Measurements from ENCODE around the gene RBMS3. TPM values are rescaled to one million over a fixed set of nuclear protein-coding genes. Genes with fewer than 3 reads are reported as not detected.

The RBMS3 gene
- total RNA-seq, 1 experiment from 2014 or later, result 0.42 TPM

GRCh38 chr3:29493109-29493508 lies 212.2 kb downstream of the RBMS3 start (continued):
- TF ChIP-seq ZBTB33 (IDR thresholded peaks at IDR 0.05; ENCODE audit: extremely low read depth, insufficient replicate concordance, low read length) (no peak), POLR2AphosphoS5 (IDR thresholded peaks at IDR 0.05; ENCODE audit: low read depth, low read length) (no peak), EZH2 (IDR thresholded peaks at IDR 0.05) (no peak), ZNF274 (IDR thresholded peaks at IDR 0.05; ENCODE audit: low read depth, low read length) (no peak), CTCF (IDR thresholded peaks at IDR 0.05 in 2 of 3, conservative IDR thresholded peaks at IDR 0.05 in 1 of 3; ENCODE audit: borderline replicate concordance in 1 of 3, insufficient read depth in 1 of 3, low read depth in 2 of 3, low read length in 2 of 3) (no peak), YY1 (IDR thresholded peaks at IDR 0.05; ENCODE audit: extremely low read depth, insufficient replicate concordance, low read depth, low read length) (no peak)

- Histone ChIP-seq H3K9me2 (ENCODE audit: insufficient read depth) (no peaks in the 10 kb centered on the region), H2AFZ (ENCODE audit: low read depth, low read length, poor library complexity, severe bottlenecking) (no peak overlapping the region), H3K4me2 (ENCODE audit: low read length) (no peak overlapping the region), H3K9ac (ENCODE audit: low read length) (no peak overlapping the region), H3K9me3 (ENCODE audit: control insufficient read depth in 1 of 2, insufficient read depth in 1 of 2, low read depth in 1 of 2, low read length in 2 of 2) (no peaks in the 10 kb centered on the region), H3K27ac (ENCODE audit: low read depth, low read length) (no peak overlapping the region), H3K27me3 (ENCODE audit: insufficient read depth, low read length) (no peaks in the 10 kb centered on the region), H3K36me3 (ENCODE audit: control insufficient read depth in 1 of 2, insufficient read depth in 2 of 2, low read length in 2 of 2) (no peaks in the 10 kb centered on the region), H4K20me1 (ENCODE audit: insufficient read depth) (no peaks in the 10 kb centered on the region; the same call in 1 of the 2 replicates), H3K79me2 (ENCODE audit: insufficient read depth, low read length) (no peaks in the 10 kb centered on the region), H3K4me3 (replicated peaks in 1 of 2; ENCODE audit: low read depth in 1 of 2, low read length in 2 of 2) (no peak overlapping the region), H3K4me1 (ENCODE audit: control insufficient read depth in 1 of 2, insufficient read depth in 2 of 2, low read length in 2 of 2) (no peaks in the 10 kb centered on the region)
- ChIA-PET RAD21 (ENCODE audit: low non-redundant PET in 1 of 2, low total read pairs in 2 of 2, uncharacterized antibody in 2 of 2, unreplicated experiment in 2 of 2) (no interaction called here), POLR2A (no interaction called here), CTCF (no interaction called here)
- DNase-seq (ENCODE audit: low read depth, low spot score) (no peak), ATAC-seq (no peak)
- intact Hi-C loops (cut with micrococcal nuclease), result no loop called here
- BruUV-seq (replicated peaks), result no TSS peak
- TF ChIP-seq ZNF274 (IDR thresholded peaks at IDR 0.05; ENCODE audit: low read depth, low read length) (no peak), EGR1 (IDR thresholded peaks at IDR 0.05; ENCODE audit: low read depth) (no peak), JUND (IDR thresholded peaks at IDR 0.05) (no peak), POLR2A (IDR thresholded peaks at IDR 0.05; ENCODE audit: borderline replicate concordance, extremely low read depth, insufficient read depth, insufficient read length) (no peak), SRF (IDR thresholded peaks at IDR 0.05; ENCODE audit: low read depth) (no peak), SP1 (IDR thresholded peaks at IDR 0.05; ENCODE audit: low read depth) (no peak), POLR2AphosphoS5 (IDR thresholded peaks at IDR 0.05; ENCODE audit: low read depth, low read length) (no peak), ELF1 (IDR thresholded peaks at IDR 0.05; ENCODE audit: borderline replicate concordance, low read depth) (no peak), FOSL1 (IDR thresholded peaks at IDR 0.05; ENCODE audit: low read depth) (no peak)
These were observed 213.6 kb downstream of the RBMS3 start for GRCh38 chr3:29494305-29495036.

Measured in HCT116 (cell line).